Transverse colon (tissue), 4 donors: ENCODE results near the gene MYO16.

Experiments used
- CTCF ChIP-seq, 5 experiments: fragments of 200-600 bp in 3 of 5; fragments of 450-650 bp in 2 of 5; sonication (generic) in 3 of 5; IDR thresholded peaks; 1 replicate in 2 of 5; 2 replicates in 3 of 5; pipeline ENCODE4 v1.5.1; 2016 to 2017; ENCODE audit warnings: antibody characterized with exemption in 5 of 5, inconsistent platforms in 3 of 5, mild to moderate bottlenecking in 2 of 5, moderate library complexity in 1 of 5
- EP300 ChIP-seq: sonication (generic); formaldehyde crosslinking; IDR thresholded peaks from one replicate; pipeline ENCODE4 v1.6.1; 2017; ENCODE audit warnings: antibody characterized with exemption, low read depth
- POLR2A ChIP-seq: fragments of 450-650 bp; IDR thresholded peaks from one replicate; pipeline ENCODE4 v1.6.1; 2016; ENCODE audit warnings: antibody characterized with exemption, mild to moderate bottlenecking, moderate library complexity
- POLR2AphosphoS5 ChIP-seq, 3 donors: sonication (generic); formaldehyde crosslinking; IDR thresholded peaks; one replicate each; pipeline ENCODE4 v1.6.1; 2016; ENCODE audit warnings: antibody characterized with exemption in 3 of 3

GRCh38 chr13:109159650-109160309, 530.4 kb downstream of the MYO16 start:
- no peak for TF ChIP-seq CTCF (IDR thresholded peaks at IDR 0.05)
- no peak for TF ChIP-seq POLR2A
- no peak for TF ChIP-seq EP300
- no peak for TF ChIP-seq POLR2AphosphoS5 (IDR thresholded peaks at IDR 0.05)
